Measurements from ENCODE around the gene PLD1. TPM values are rescaled to one million over a fixed set of nuclear protein-coding genes. Genes with fewer than 3 reads are reported as not detected.

PLD1 gene
- total RNA-seq, 1 experiment from 2014 or later: 5.3 TPM

DNA sequence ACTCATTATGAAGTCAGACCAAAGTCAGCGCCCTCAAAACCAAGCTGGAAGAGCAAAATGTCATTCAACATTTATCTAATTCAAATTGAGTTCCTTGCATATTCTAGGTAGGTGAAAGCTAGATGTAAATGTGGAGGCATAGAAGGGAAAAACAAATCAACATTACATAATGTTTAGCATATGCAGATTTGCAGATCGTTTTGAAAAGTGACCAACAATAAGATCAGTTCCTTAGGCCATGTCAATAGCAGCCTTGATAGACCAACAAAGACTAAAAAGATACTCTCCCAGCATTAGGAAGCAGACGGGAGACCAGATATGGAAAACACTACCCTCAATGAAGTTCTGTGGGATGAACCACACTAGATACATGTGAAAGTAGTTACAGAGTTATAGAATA is 83.0 kb downstream of the PLD1 start:
- no peaks in the 10 kb centered on the region for H3K36me3 ChIP-seq (ENCODE audit: control insufficient read depth, insufficient read depth, low read length)
- H3K9me3 ChIP-seq: no peaks in the 10 kb centered on the region
- Mint-ChIP-seq H3K4me1 (ENCODE audit: low read depth, unreplicated experiment) (no peaks in the 10 kb centered on the region), H3K4me3 (ENCODE audit: unreplicated experiment) (no peak overlapping the region), H3K36me3 (ENCODE audit: insufficient read depth, unreplicated experiment) (no peaks in the 10 kb centered on the region), H3K27me3 (ENCODE audit: insufficient read depth, unreplicated experiment) (no peaks in the 10 kb centered on the region), H3K9me3 (ENCODE audit: unreplicated experiment) (no peaks in the 10 kb centered on the region), H3K27ac (ENCODE audit: unreplicated experiment) (no peak overlapping the region)
- intact Hi-C loops (cut with micrococcal nuclease; ENCODE audit: unreplicated experiment): no loop called here
- TF ChIP-seq, protein P1, sequence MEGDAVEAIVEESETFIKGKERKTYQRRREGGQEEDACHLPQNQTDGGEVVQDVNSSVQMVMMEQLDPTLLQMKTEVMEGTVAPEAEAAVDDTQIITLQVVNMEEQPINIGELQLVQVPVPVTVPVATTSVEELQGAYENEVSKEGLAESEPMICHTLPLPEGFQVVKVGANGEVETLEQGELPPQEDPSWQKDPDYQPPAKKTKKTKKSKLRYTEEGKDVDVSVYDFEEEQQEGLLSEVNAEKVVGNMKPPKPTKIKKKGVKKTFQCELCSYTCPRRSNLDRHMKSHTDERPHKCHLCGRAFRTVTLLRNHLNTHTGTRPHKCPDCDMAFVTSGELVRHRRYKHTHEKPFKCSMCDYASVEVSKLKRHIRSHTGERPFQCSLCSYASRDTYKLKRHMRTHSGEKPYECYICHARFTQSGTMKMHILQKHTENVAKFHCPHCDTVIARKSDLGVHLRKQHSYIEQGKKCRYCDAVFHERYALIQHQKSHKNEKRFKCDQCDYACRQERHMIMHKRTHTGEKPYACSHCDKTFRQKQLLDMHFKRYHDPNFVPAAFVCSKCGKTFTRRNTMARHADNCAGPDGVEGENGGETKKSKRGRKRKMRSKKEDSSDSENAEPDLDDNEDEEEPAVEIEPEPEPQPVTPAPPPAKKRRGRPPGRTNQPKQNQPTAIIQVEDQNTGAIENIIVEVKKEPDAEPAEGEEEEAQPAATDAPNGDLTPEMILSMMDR (IDR thresholded peaks at IDR 0.05; ENCODE audit: insufficient read depth in 1 of 2, low read depth in 1 of 2, low read length in 1 of 2, severe bottlenecking in 1 of 2, unreplicated experiment in 1 of 2): no peak
- DNase-seq: no peak
- no peaks in the 10 kb centered on the region for H3K4me1 ChIP-seq
- CTCF ChIA-PET: no interaction called here
- no peak overlapping the region for H3K4me3 ChIP-seq (ENCODE audit: low read depth, low read length)
- no TSS peak for BruUV-seq (replicated peaks)
- POLR2A ChIA-PET: no interaction called here
- no peaks in the 10 kb centered on the region for H3K27me3 ChIP-seq (replicated peaks; ENCODE audit: control insufficient read depth, insufficient read depth, low read length)

GRCh38 chr3:171718493-171719185 is 91.6 kb downstream of the PLD1 start:
- H3K4me1 ChIP-seq: no peaks in the 10 kb centered on the region
- no peak overlapping the region for H3K27ac Mint-ChIP-seq (ENCODE audit: unreplicated experiment)
- H3K27me3 Mint-ChIP-seq (ENCODE audit: insufficient read depth, unreplicated experiment): no peaks in the 10 kb centered on the region
- ChIA-PET POLR2A (no interaction called here), CTCF (no interaction called here)
- intact Hi-C loops (cut with micrococcal nuclease; ENCODE audit: unreplicated experiment): no loop called here
- BruUV-seq (replicated peaks): no TSS peak
- H3K36me3 Mint-ChIP-seq (ENCODE audit: insufficient read depth, unreplicated experiment): no peaks in the 10 kb centered on the region
- no peaks in the 10 kb centered on the region for H3K9me3 ChIP-seq
- no peak for DNase-seq
- H3K27me3 ChIP-seq (replicated peaks; ENCODE audit: control insufficient read depth, insufficient read depth, low read length): no peaks in the 10 kb centered on the region
- H3K36me3 ChIP-seq (ENCODE audit: control insufficient read depth, insufficient read depth, low read length): no peaks in the 10 kb centered on the region
- no peak overlapping the region for H3K4me3 ChIP-seq (ENCODE audit: low read depth, low read length)
- no peaks in the 10 kb centered on the region for H3K4me1 Mint-ChIP-seq (ENCODE audit: low read depth, unreplicated experiment)
- TF ChIP-seq, protein P1 (IDR thresholded peaks at IDR 0.05; ENCODE audit: insufficient read depth in 1 of 2, low read depth in 1 of 2, low read length in 1 of 2, severe bottlenecking in 1 of 2, unreplicated experiment in 1 of 2): no peak
- H3K9me3 Mint-ChIP-seq (ENCODE audit: unreplicated experiment): peaks cover 10% of the 10 kb centered on the region
- no peak overlapping the region for H3K4me3 Mint-ChIP-seq (ENCODE audit: unreplicated experiment)

- Mint-ChIP-seq H3K27ac (ENCODE audit: unreplicated experiment) (no peak overlapping the region), H3K36me3 (ENCODE audit: insufficient read depth, unreplicated experiment) (no peaks in the 10 kb centered on the region), H3K27me3 (ENCODE audit: insufficient read depth, unreplicated experiment) (no peaks in the 10 kb centered on the region), H3K4me3 (ENCODE audit: unreplicated experiment) (no peak overlapping the region), H3K9me3 (ENCODE audit: unreplicated experiment) (peaks cover 10% of the 10 kb centered on the region), H3K4me1 (ENCODE audit: low read depth, unreplicated experiment) (peaks cover 6% of the 10 kb centered on the region)
- DNase-seq: no peak
- Histone ChIP-seq H3K4me3 (ENCODE audit: low read depth, low read length) (no peak overlapping the region), H3K36me3 (ENCODE audit: control insufficient read depth, insufficient read depth, low read length) (no peaks in the 10 kb centered on the region), H3K9me3 (no peaks in the 10 kb centered on the region), H3K4me1 (no peaks in the 10 kb centered on the region), H3K27me3 (replicated peaks; ENCODE audit: control insufficient read depth, insufficient read depth, low read length) (no peaks in the 10 kb centered on the region)
- ChIA-PET POLR2A (no interaction called here), CTCF (no interaction called here)
- TF ChIP-seq, protein P1 (IDR thresholded peaks at IDR 0.05; ENCODE audit: insufficient read depth in 1 of 2, low read depth in 1 of 2, low read length in 1 of 2, severe bottlenecking in 1 of 2, unreplicated experiment in 1 of 2): no peak
- intact Hi-C loops (cut with micrococcal nuclease; ENCODE audit: unreplicated experiment): no loop called here
- BruUV-seq (replicated peaks): no TSS peak
Measured at GRCh38 chr3:171715155-171715554, 95.1 kb downstream of the PLD1 start.

Data from Caco-2 (cell line).